IMR-90 (cell line): Measurements from ENCODE around the gene CCDC33. TPM values are rescaled to one million over a fixed set of nuclear protein-coding genes. Genes with fewer than 3 reads are reported as not detected.

ENCODE experiments used
- ATAC-seq: fragments of 200-7000 bp; cut with Tn5 transposase; 2 replicates; pipeline ENCODE4 v1.9.1; 2020; ENCODE audit warnings: low read depth, mild to moderate bottlenecking, moderate library complexity
- BruUV-seq: library from RNA; stranded (reverse); fragments of 400-500 nt; replicated peaks from 2 replicates; lab custom pipeline; 2021; lab: Mats Ljungman, UMichigan
- CTCF ChIA-PET: fragments of 300-600 bp; formaldehyde crosslinking; extraction: SDS; loops from one replicate; lab custom pipeline; 2021; ENCODE audit warnings: antibody characterized with exemption; lab: Yijun Ruan, JAX
- POLR2A ChIA-PET: fragments of 300-600 bp; sonication (Branson Sonifier 250); formaldehyde crosslinking; loops from one replicate; lab custom pipeline; 2022; ENCODE audit warnings: antibody characterized with exemption; ENCODE audit not compliant: unreplicated experiment; lab: Charles Lee
- DNase-seq: peaks from one replicate; pipeline ENCODE4 v3.0.0; 2013
- H2AFZ ChIP-seq: replicated peaks from 2 replicates; pipeline ENCODE3; 2013; ENCODE audit warnings: low read length, mild to moderate bottlenecking; ENCODE audit not compliant: poor library complexity
- H2AK5ac ChIP-seq: 2 replicates; pipeline ENCODE4 v1.6.1; 2013; ENCODE audit warnings: low read depth, low read length, inconsistent platforms
- H2AK9ac ChIP-seq: replicated peaks from 2 replicates; pipeline ENCODE3; 2013; ENCODE audit warnings: mild to moderate bottlenecking, low read depth, low read length, moderate library complexity; ENCODE audit not compliant: poor library complexity
- H2BK120ac ChIP-seq: 2 replicates; pipeline ENCODE4 v1.6.1; 2013; ENCODE audit warnings: low read depth, low read length, inconsistent platforms
- H2BK15ac ChIP-seq: 3 replicates; pipeline ENCODE4 v1.6.1; 2013; ENCODE audit warnings: low read depth, low read length, inconsistent platforms
- H2BK20ac ChIP-seq: 2 replicates; pipeline ENCODE4 v1.6.1; 2013; ENCODE audit warnings: low read depth, mild to moderate bottlenecking, inconsistent platforms, low read length, moderate library complexity
- H2BK5ac ChIP-seq: 2 replicates; pipeline ENCODE4 v1.6.1; 2013; ENCODE audit warnings: mild to moderate bottlenecking, low read depth, low read length, inconsistent platforms; ENCODE audit not compliant: poor library complexity, severe bottlenecking
- H3K14ac ChIP-seq: replicated peaks from 2 replicates; pipeline ENCODE4 v1.6.1; 2013; ENCODE audit warnings: low read depth, low read length, inconsistent platforms
- H3K18ac ChIP-seq: 2 replicates; pipeline ENCODE4 v1.6.1; 2013; ENCODE audit warnings: low read depth, low read length, control low read depth
- H3K23ac ChIP-seq: 2 replicates; pipeline ENCODE4 v1.6.1; 2013; ENCODE audit warnings: low read depth, low read length, inconsistent platforms
- H3K27ac ChIP-seq: 2 replicates; pipeline ENCODE4 v1.5.1; 2013; ENCODE audit warnings: mild to moderate bottlenecking, control low read depth, low read length; ENCODE audit not compliant: insufficient read depth
- H3K27me3 ChIP-seq: 2 replicates; pipeline ENCODE4 v1.6.1; 2013; ENCODE audit warnings: low read length; ENCODE audit not compliant: control insufficient read depth, insufficient read depth
- H3K36me3 ChIP-seq: 2 replicates; pipeline ENCODE4 v1.6.1; 2013; ENCODE audit warnings: low read length, mixed read lengths; ENCODE audit not compliant: control insufficient read depth, insufficient read depth
- H3K4ac ChIP-seq: 2 replicates; pipeline ENCODE4 v1.6.1; 2013; ENCODE audit warnings: low read depth, low read length, inconsistent platforms
- H3K4me1 ChIP-seq: 2 replicates; pipeline ENCODE4 v1.6.1; 2013; ENCODE audit warnings: low read length, mixed read lengths; ENCODE audit not compliant: control insufficient read depth, insufficient read depth
- H3K4me2 ChIP-seq: 2 replicates; pipeline ENCODE4 v1.6.1; 2013; ENCODE audit warnings: low read depth, mild to moderate bottlenecking, control low read depth, low read length, moderate library complexity
- H3K4me3 ChIP-seq: 2 replicates; pipeline ENCODE4 v1.5.1; 2013; ENCODE audit warnings: low read depth, mild to moderate bottlenecking, control low read depth, low read length, moderate library complexity; ENCODE audit not compliant: insufficient read depth
- H3K56ac ChIP-seq: 2 replicates; pipeline ENCODE4 v1.6.1; 2013; ENCODE audit warnings: low read length, inconsistent platforms; ENCODE audit not compliant: insufficient read depth; ENCODE audit errors: extremely low read depth
- H3K79me1 ChIP-seq, 2 experiments: 2 replicates each; pipeline ENCODE4 v1.6.1; 2013; ENCODE audit warnings: low read length in 2 of 2, inconsistent platforms in 1 of 2, low read depth in 1 of 2
- H3K9ac ChIP-seq: 2 replicates; pipeline ENCODE4 v1.6.1; 2013; ENCODE audit warnings: low read depth, low read length, control low read depth
- H3K9me1 ChIP-seq: 2 replicates; pipeline ENCODE4 v1.6.1; 2013; ENCODE audit warnings: low read length, inconsistent platforms; ENCODE audit not compliant: insufficient read depth
- H3K9me3 ChIP-seq: 2 replicates; pipeline ENCODE4 v1.6.1; 2013; ENCODE audit warnings: low read length; ENCODE audit not compliant: control insufficient read depth, insufficient read depth
- H4K20me1 ChIP-seq: 2 replicates; pipeline ENCODE4 v1.6.1; 2013; ENCODE audit warnings: low read length, inconsistent platforms; ENCODE audit not compliant: insufficient read depth
- H4K5ac ChIP-seq: 2 replicates; pipeline ENCODE4 v1.6.1; 2013; ENCODE audit warnings: mild to moderate bottlenecking, low read depth, low read length, control low read depth
- H4K8ac ChIP-seq, 2 experiments: 2 replicates each; pipeline ENCODE4 v1.6.1; 2013; ENCODE audit warnings: low read depth in 2 of 2, low read length in 2 of 2, control low read depth in 1 of 2, inconsistent platforms in 1 of 2
- H4K91ac ChIP-seq: 2 replicates; pipeline ENCODE4 v1.6.1; 2013; ENCODE audit warnings: low read depth, low read length, inconsistent platforms; ENCODE audit not compliant: insufficient read depth
- BHLHE40 ChIP-seq: fragments of 150-350 bp; IDR thresholded peaks from 2 replicates; pipeline ENCODE4 v1.6.1; 2016; ENCODE audit warnings: mild to moderate bottlenecking, low read depth, low read length
- CEBPB ChIP-seq: IDR thresholded peaks from 2 replicates; pipeline ENCODE4 v1.6.1; 2012; ENCODE audit warnings: low read depth, low read length, improper control_type of control experiment
- CHD1 ChIP-seq: IDR thresholded peaks from 2 replicates; pipeline ENCODE4 v1.6.1; 2012; ENCODE audit warnings: low read depth, low read length, improper control_type of control experiment
- FOS ChIP-seq: fragments of 150-350 bp; IDR thresholded peaks from 2 replicates; pipeline ENCODE4 v1.6.1; 2016; ENCODE audit warnings: low read depth, low read length
- MAFK ChIP-seq: IDR thresholded peaks from 2 replicates; pipeline ENCODE4 v1.6.1; 2012; ENCODE audit warnings: low read depth, low read length, improper control_type of control experiment
- MAZ ChIP-seq: IDR thresholded peaks from 2 replicates; pipeline ENCODE4 v1.6.1; 2012; ENCODE audit warnings: low read depth, mild to moderate bottlenecking, low read length, improper control_type of control experiment, moderate library complexity, borderline replicate concordance
- MXI1 ChIP-seq: IDR thresholded peaks from 2 replicates; pipeline ENCODE4 v1.6.1; 2012; ENCODE audit warnings: low read depth, mild to moderate bottlenecking, low read length, moderate library complexity, borderline replicate concordance
- NFE2L2 ChIP-seq: fragments of 150-350 bp; IDR thresholded peaks from 2 replicates; pipeline ENCODE4 v1.6.1; 2016; ENCODE audit warnings: low read depth, mild to moderate bottlenecking, low read length
- POLR2A ChIP-seq: IDR thresholded peaks from 2 replicates; pipeline ENCODE4 v1.6.1; 2012; ENCODE audit warnings: mild to moderate bottlenecking, low read depth, low read length
- RAD21 ChIP-seq: IDR thresholded peaks from 2 replicates; pipeline ENCODE4 v1.6.1; 2012; ENCODE audit warnings: low read length, improper control_type of control experiment
- RCOR1 ChIP-seq: IDR thresholded peaks from 2 replicates; pipeline ENCODE4 v1.6.1; 2012; ENCODE audit warnings: mild to moderate bottlenecking, low read length, improper control_type of control experiment; ENCODE audit not compliant: insufficient replicate concordance
- RFX5 ChIP-seq: IDR thresholded peaks from 2 replicates; pipeline ENCODE4 v1.8.0; 2012; ENCODE audit warnings: low read depth, mild to moderate bottlenecking, low read length, moderate library complexity
- SMC3 ChIP-seq: fragments of 150-350 bp; IDR thresholded peaks from 2 replicates; pipeline ENCODE4 v1.6.1; 2016; ENCODE audit warnings: low read depth, mild to moderate bottlenecking, antibody characterized with exemption, low read length, moderate library complexity
- WGBS, 2 experiments: methylation state at CpG; one replicate each; pipeline versions ENCODE4 v1.1.5 to v1.1.7; 2013; ENCODE audit warnings: missing lambda C conversion rate in 2 of 2; ENCODE audit not compliant: insufficient read length in 1 of 2; ENCODE audit errors: extremely low coverage in 2 of 2; 5-methylcytosine and 5-hydroxymethylcytosine counted together
- dilution Hi-C: fragments of 300-500 bp; cut with HindIII; formaldehyde crosslinking; loops from one replicate; pipeline ENCODE4 v1.14.3; 2018; ENCODE audit warnings: low sequenced_read_pairs; ENCODE audit not compliant: unreplicated experiment
- in situ Hi-C: fragments of 300-500 bp; cut with MboI; formaldehyde crosslinking; loops from 3 replicates; pipeline ENCODE4 v1.14.3; 2019; ENCODE audit warnings: low sequenced_read_pairs, inconsistent platforms, mixed read lengths
- intact Hi-C: fragments of 100-400 bp; cut with micrococcal nuclease; formaldehyde crosslinking; loops from 2 replicates; pipeline ENCODE4 v1.10.0; 2022
- polyA plus RNA-seq, 3 experiments: library from polyadenylated mRNA; depleted of rRNA; stranded (reverse); fragments of >200 nt; gene quantifications; 2 replicates each; pipeline ENCODE4 v1.2.3, GENCODE V29; 2012; ENCODE audit warnings: low replicate concordance in 1 of 3
- total RNA-seq: library from RNA; depleted of rRNA; stranded (reverse); fragments of >200 nt; gene quantifications from 2 replicates; pipeline ENCODE4 v1.2.3, GENCODE V29; 2012
- TF ChIP-seq, protein P1 (sequence below): fragments of 150-350 bp; IDR thresholded peaks from 2 replicates; pipeline ENCODE4 v1.6.1; 2017; ENCODE audit warnings: mild to moderate bottlenecking, antibody characterized with exemption, low read length, low read depth
- TF ChIP-seq, protein P2 (sequence below): fragments of 150-350 bp; IDR thresholded peaks from 2 replicates; pipeline ENCODE4 v1.6.1; 2016; ENCODE audit warnings: low read depth, mild to moderate bottlenecking, low read length, moderate library complexity, borderline replicate concordance
- TF ChIP-seq, protein P3 (sequence below): conservative IDR thresholded peaks from 2 replicates; pipeline ENCODE4 v1.5.1; 2012; ENCODE audit warnings: mild to moderate bottlenecking, low read depth, low read length, improper control_type of control experiment

CCDC33 gene
- total and polyA plus RNA-seq, 2 of the 4 experiments (the other 2 are of a cell fraction) = not detected

DNA sequence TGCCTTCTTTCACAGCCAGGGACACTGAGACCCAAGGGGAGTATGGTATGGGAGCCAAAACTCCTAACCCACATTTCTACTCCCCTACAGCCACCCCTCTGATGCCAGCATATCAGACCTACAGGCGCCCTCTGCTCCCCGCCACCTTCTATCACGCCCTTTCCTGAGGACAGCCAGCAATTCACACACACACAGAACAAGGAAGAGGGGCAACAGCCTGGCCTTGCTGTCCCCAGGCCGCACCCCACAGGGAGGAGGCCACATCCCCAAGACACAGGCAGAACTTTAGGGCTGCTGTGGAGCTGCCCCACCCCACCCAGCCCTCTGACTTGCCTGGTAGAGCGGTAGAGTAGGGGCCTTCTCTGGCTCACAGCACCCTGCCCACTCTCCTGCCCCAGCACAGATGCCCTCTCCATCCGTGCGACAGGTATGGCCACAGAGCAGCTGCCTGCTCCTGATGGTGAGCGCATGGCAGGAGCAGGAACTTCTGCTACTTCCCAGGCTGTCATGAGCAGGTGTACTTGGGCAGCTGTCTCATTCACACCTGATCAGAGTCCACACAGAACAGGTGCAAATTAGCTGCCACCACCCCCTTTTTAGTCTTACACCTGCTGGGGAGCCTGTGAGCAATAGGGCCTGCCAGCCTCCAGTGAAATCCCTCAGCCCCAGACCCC, 33.4 kb downstream of the CCDC33 start:
- in situ Hi-C loops (no loop called here), intact Hi-C loops (no loop called here), dilution Hi-C loops (no loop called here)
- no peak for ATAC-seq
- Histone ChIP-seq H3K4me2 (no peak overlapping the region), H3K23ac (no peak overlapping the region), H2BK5ac (no peak overlapping the region), H4K91ac (no peak overlapping the region), H2AK5ac (no peak overlapping the region), H4K20me1 (no peaks in the 10 kb centered on the region), H3K79me1 (no peaks in the 10 kb centered on the region), H4K8ac (no peak overlapping the region), H3K4me3 (no peak overlapping the region), H3K9me1 (no peaks in the 10 kb centered on the region), H3K27ac (no peak overlapping the region), H3K27me3 (peaks cover 56% of the 10 kb centered on the region), H3K9ac (no peak overlapping the region), H3K36me3 (no peaks in the 10 kb centered on the region), H2AFZ (no peak overlapping the region), H2BK20ac (no peak overlapping the region), H3K9me3 (no peaks in the 10 kb centered on the region), H3K14ac (no peak overlapping the region), H3K56ac (no peak overlapping the region), H3K4me1 (no peaks in the 10 kb centered on the region), H3K18ac (no peak overlapping the region), H4K5ac (no peak overlapping the region), H2BK120ac (no peak overlapping the region), H2AK9ac (no peak overlapping the region), H2BK15ac (no peak overlapping the region), H3K4ac (no peak overlapping the region)
- DNase-seq = no peak
- CTCF ChIA-PET = no interaction called here
- POLR2A ChIA-PET = no interaction called here
- TF ChIP-seq, protein P1, sequence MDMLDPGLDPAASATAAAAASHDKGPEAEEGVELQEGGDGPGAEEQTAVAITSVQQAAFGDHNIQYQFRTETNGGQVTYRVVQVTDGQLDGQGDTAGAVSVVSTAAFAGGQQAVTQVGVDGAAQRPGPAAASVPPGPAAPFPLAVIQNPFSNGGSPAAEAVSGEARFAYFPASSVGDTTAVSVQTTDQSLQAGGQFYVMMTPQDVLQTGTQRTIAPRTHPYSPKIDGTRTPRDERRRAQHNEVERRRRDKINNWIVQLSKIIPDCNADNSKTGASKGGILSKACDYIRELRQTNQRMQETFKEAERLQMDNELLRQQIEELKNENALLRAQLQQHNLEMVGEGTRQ = no peak
- TF ChIP-seq, protein P2, sequence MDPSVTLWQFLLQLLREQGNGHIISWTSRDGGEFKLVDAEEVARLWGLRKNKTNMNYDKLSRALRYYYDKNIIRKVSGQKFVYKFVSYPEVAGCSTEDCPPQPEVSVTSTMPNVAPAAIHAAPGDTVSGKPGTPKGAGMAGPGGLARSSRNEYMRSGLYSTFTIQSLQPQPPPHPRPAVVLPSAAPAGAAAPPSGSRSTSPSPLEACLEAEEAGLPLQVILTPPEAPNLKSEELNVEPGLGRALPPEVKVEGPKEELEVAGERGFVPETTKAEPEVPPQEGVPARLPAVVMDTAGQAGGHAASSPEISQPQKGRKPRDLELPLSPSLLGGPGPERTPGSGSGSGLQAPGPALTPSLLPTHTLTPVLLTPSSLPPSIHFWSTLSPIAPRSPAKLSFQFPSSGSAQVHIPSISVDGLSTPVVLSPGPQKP = no peak
- TF ChIP-seq RAD21 (no peak), MXI1 (no peak), CEBPB (no peak), POLR2A (no peak), RFX5 (no peak), MAFK (no peak), MAZ (no peak), FOS (no peak), BHLHE40 (no peak), SMC3 (no peak), CHD1 (no peak), RCOR1 (no peak), NFE2L2 (no peak)
- TF ChIP-seq, protein P3, sequence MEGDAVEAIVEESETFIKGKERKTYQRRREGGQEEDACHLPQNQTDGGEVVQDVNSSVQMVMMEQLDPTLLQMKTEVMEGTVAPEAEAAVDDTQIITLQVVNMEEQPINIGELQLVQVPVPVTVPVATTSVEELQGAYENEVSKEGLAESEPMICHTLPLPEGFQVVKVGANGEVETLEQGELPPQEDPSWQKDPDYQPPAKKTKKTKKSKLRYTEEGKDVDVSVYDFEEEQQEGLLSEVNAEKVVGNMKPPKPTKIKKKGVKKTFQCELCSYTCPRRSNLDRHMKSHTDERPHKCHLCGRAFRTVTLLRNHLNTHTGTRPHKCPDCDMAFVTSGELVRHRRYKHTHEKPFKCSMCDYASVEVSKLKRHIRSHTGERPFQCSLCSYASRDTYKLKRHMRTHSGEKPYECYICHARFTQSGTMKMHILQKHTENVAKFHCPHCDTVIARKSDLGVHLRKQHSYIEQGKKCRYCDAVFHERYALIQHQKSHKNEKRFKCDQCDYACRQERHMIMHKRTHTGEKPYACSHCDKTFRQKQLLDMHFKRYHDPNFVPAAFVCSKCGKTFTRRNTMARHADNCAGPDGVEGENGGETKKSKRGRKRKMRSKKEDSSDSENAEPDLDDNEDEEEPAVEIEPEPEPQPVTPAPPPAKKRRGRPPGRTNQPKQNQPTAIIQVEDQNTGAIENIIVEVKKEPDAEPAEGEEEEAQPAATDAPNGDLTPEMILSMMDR = no peak
- WGBS, 2 experiments = 68% methylated on average over 4 of the region's 8 CpGs; no CpG with 5 or more reads in 1 of the 2 experiments
- no TSS peak for BruUV-seq
